ENCODE measurements around the gene GABRE. TPM values are rescaled to one million over a fixed set of nuclear protein-coding genes. Genes with fewer than 3 reads are reported as not detected.

GABRE gene
- 21.5 to 29.3 TPM (median 26.0 TPM) in 5 replicates for total RNA-seq (2022; extraction: Qiagen RNA extraction; ENCODE audit: low read depth)

GRCh38 chrX:151974336-151975227 lies at the start of gene GABRE:
TSS of gene GABRE (minus strand) at chrX:151974676. CDS start at chrX:151974625, 51 bp downstream.

DNA sequence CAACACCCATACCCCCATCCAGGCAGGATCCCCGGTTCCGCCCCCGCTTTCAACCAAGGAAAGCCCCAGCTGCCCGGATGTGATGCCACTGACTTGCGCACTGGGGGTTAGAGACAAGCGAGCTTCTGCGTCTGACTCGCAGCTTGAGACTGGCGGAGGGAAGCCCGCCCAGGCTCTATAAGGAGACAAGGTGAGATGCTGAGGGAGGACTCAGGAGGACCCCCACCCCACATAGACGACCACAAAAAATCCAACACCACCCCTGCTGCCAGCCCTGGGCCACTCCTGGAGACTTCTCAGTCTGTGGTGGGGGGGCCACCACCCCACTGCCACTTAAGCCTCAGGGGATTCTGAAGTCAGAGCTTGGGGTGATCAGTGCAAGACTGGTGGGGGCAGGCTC lies 61.7 kb downstream of the GABRE start, which contains the start of gene MAGEA4:
Gene MAGEA4, plus strand, starts transcription at position 110 of the 400 bp plus-strand sequence. CDS start 10,776 bp downstream, outside the sequence.

Other genes starting within 250 kb of the GABRE start
- gene CNGA2, start 239.9 kb downstream of the GABRE start, total RNA-seq (2022; extraction: Qiagen RNA extraction; ENCODE audit: low read depth): not detected in 5 replicates
- gene MAGEA4, start 61.8 kb downstream of the GABRE start, total RNA-seq (2022; extraction: Qiagen RNA extraction; ENCODE audit: low read depth): not detected in 5 replicates
- gene MAGEA10, start 163.9 kb upstream of the GABRE start, total RNA-seq (2022; extraction: Qiagen RNA extraction; ENCODE audit: low read depth): 0.02 TPM in 1 of 5 replicates, not detected in the others

Measured in A549 treated with CpdA at 1 μM for 4 hours (cell line).